ENCODE data around the gene ZSWIM8.
A peak's percentile ranks its signal among the peaks of the same experiment; 100 is the strongest.

Gene ZSWIM8

DNA sequence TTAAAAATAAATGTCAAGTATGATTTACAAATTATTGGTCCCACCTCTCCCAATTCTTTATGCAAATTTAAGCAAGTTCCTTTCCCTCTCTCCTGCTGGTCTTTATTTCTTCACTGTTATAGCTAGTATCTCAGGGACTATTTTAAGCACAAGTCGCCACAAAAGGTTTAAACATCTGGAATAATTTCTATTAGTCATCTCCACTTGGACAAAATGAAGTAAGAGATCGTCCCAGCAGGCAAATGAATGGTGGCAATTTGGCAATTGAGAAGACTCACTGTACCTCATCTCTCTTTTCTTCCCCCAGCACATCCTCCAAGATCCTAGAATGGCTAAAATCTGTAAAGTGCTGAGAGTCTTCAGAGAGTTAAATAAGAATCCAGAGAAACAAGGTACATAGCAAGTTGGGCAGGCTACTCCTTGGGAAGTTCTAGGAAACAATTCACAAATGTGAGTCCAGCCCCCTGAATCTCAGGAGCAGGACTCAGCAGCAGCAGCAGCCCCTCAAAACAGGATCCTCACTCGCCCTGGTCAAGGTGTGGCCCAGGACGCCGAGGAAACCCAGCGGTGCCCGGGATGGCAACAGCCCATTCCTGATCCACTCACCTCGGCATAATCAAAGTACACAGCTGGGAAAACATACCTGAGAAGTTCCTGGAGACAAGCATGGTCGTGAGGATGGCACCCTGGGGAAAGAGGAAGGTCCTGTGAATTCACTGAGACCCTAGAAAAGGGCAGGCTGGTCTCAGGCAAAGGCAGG lies 56.3 kb downstream of the ZSWIM8 start:
- no peak for DNase-seq

DNA sequence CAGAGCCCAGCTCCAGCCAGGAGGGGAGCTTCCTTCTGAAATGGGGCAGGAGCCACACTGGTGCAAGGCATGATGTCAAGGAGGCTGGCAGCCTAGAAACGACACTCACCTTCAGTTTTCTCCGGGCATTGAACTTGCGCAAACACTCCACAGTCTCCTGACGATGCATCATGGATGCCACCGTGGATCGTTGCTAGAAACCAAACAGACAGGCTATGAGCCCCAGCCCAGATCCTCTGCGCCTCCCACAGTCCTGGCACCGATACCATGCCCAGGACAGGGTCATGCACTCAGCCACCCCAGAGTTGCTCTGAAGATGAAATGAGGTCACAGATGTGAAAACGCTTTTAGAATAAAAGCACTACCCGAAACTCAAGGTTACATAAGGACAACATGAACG lies 56.9 kb downstream of the ZSWIM8 start:
- DNase-seq, result no peak

DNA sequence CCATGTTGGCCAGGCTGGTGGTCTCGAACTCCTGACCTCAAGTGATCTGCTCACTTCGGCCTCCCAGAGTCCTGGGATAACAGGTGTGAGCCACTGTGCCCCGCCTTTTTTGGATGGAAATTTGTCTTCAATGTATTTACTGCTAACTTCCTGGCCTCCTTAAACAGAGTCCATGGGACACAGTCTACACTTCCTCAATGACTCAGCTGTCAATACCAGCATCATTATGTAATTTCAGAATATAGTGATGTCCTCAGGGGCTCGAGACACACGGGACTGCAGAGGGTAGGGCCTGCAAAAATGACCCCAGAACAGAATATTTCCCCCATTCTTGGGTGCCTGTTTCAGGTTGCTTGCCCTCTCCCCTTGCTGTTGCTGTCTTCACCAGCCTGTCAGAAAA lies 57.9 kb downstream of the ZSWIM8 start:
- DNase-seq, result no peak

DNA sequence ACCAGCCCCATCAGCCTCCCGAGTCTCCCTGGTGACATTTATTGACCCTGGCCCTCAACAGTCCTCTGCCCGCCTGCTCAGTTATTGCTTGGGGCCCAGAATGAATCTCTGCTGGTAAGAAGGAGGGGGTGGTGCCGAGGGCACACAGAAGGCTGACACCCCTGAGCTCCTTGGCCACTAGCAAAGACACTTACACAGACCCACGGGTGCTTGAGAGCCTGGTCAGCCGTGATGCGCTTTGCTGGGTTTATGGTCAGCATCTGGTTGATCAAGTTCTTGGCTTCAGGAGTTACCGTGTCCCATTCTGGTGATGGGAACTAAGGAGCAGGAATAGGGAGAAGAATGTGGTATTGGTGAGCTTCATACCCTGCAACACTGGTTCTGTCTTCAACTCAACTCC lies 61.6 kb downstream of the ZSWIM8 start:
- DNase-seq, result no peak

DNA sequence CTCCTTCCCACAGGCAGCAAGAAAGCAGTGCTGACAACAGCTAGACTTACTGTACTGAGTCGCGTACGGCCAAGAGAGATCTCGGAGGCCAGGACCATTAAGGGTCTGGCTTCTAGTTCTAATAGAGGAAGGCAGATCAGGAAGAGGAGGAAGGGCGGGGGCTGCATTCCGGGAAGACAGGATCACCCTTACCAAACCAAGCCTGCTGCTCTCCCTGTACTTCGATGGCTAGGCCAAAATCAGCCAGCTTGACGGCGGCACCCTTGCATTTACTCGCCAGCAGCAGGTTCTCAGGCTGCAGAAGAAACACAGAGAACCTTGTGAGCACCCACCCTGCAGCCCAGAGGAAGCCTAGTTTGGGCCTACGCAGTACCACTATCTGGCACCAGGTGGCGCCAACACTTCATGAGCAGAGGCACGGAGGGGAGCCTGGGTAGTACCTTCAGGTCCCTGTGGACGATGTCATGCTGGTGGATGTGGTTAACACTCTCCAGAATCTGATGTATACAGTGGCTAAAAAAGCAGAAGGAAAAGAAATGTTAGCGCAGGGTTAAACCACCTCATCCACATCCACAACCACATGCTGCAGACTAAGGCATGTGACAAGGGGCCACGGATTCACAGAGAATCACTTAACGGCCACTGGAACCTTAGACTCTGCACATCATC lies 63.5 kb downstream of the ZSWIM8 start:
- DNase-seq, result peak; percentile 83

DNA sequence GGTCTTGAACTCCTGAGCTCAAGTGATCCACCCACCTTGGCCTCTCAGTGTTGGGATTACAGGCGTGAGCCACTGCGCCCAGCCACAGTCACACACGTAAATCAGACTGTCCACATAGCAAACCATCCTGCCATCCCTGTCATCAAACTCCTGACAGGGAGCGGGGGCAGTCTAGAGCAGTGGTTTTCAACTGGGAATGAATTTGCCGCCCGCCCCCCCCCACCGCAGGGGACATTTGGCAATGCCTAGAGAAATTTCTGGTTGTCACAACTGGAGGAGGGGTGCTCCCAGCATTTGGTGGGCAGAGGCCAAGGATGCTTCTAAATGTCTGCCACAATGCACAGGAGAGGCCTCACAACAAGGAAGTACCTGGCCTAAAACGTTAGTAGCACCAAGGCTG lies 64.8 kb downstream of the ZSWIM8 start:
- no peak for DNase-seq

DNA sequence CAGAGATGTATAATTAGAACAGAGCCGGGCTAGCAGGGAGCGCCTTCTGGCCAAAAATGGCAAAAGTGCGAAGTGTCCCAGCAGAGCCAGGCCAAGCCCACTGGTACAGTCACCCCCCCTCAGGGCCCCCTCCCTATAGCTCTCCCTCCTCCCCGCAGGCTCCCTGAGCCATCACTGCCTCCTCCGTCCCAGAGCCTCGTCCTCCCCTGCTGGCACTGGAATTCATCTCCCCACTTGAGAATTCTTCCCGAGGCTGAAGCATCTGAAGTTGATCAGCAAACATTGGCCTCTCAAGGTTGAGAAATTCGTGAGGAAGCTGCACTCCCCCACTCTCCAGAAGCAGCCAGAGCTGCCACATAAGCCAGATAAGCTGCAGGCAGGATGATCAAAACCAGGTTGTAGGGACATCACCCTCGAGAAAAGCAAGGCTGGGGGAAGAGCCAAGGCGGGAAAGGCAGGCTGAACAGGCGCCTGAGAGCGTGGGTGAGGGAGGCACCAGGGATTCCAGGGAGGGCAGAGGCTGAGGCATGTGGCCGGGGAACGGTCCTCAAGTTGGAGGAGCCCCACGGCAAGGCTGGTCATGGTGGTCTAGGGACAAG lies 65.6 kb downstream of the ZSWIM8 start:
- no peak for DNase-seq

Measured in NCI-H82 (cell line).